Thymus (tissue), 11 donors: Measurements from ENCODE around the gene HSPBP1. TPM values are rescaled to one million over a fixed set of nuclear protein-coding genes. Genes with fewer than 3 reads are reported as not detected.

ENCODE experiments used
- DNase-seq, 9 donors: peaks; one replicate each; pipeline ENCODE4 v3.0.0-alpha.2; 2013; ENCODE audit warnings: low spot score in 9 of 9, low read depth in 6 of 9, missing footprints in 1 of 9
- H3K27ac ChIP-seq, 2 donors: one replicate each; pipeline ENCODE4 v1.5.1; 2013; ENCODE audit warnings: control low read depth in 1 of 2, low read depth in 1 of 2, low read length in 1 of 2, mild to moderate bottlenecking in 1 of 2, moderate library complexity in 1 of 2
- H3K27me3 ChIP-seq, 2 donors: one replicate each; pipeline ENCODE4 v1.5.1; 2013; ENCODE audit warnings: low read length in 1 of 2; ENCODE audit not compliant: control insufficient read depth in 2 of 2, insufficient read depth in 1 of 2
- H3K36me3 ChIP-seq, 2 donors: one replicate each; pipeline ENCODE4 v1.5.1; 2013; ENCODE audit warnings: low read length in 1 of 2, mild to moderate bottlenecking in 1 of 2, moderate library complexity in 1 of 2; ENCODE audit not compliant: control insufficient read depth in 2 of 2, insufficient read depth in 2 of 2
- H3K4me1 ChIP-seq, 2 donors: one replicate each; pipeline ENCODE4 v1.5.1; 2013; ENCODE audit warnings: low read length in 2 of 2; ENCODE audit not compliant: control insufficient read depth in 2 of 2, insufficient read depth in 2 of 2
- H3K4me3 ChIP-seq, 2 donors: one replicate each; pipeline ENCODE4 v1.5.1; 2013; ENCODE audit warnings: low read length in 2 of 2, control low read depth in 1 of 2, mild to moderate bottlenecking in 1 of 2
- H3K9me3 ChIP-seq, 2 donors: one replicate each; pipeline ENCODE4 v1.5.1; 2013; ENCODE audit warnings: low read length in 1 of 2, mild to moderate bottlenecking in 1 of 2; ENCODE audit not compliant: control insufficient read depth in 2 of 2, insufficient read depth in 1 of 2
- WGBS: extraction: QIAGEN DNeasy Blood & Tissue Kit; methylation state at CpG from one replicate; pipeline ENCODE4 v1.1.7; 2013; 5-methylcytosine and 5-hydroxymethylcytosine counted together
- polyA plus RNA-seq: library from polyadenylated mRNA; stranded (reverse); fragments of 200-250 nt; gene quantifications from one replicate; pipeline ENCODE4 v1.2.3, GENCODE V29; 2013
- total RNA-seq: library from RNA; stranded (reverse); fragments of 120-200 nt; gene quantifications from one replicate; pipeline ENCODE4 v1.2.4, GENCODE V29; 2013
- donor health status: healthy.

HSPBP1 gene
- total and polyA plus RNA-seq, 2 donors = 16.4 to 21.8 TPM

DNA sequence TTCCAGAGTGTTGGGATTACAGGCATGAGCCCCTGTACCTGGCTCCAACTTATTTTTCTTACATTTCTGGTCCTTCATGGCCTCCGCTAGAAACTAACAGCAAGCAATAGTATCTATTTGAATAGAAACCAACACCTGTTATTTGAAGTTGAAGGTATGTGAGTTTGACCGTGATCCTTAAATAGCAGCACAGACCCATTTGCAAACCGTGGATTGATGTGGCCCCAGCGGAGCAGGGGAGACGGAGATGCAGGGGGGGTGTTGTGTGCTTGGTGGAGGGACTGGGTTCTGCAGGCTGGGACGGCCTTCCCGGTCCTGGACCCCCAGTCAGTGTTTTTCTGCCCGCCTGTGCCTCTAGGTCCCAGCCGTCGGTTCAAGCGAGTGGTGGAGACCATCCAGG lies 28.4 kb upstream of the HSPBP1 start:
- Histone ChIP-seq H3K27ac (no peak overlapping the region), H3K27me3 (no peaks in the 10 kb centered on the region), H3K9me3 (peaks cover 0 to 2% of the 10 kb centered on the region in 2 donors), H3K36me3 (peaks cover 7 to 10% of the 10 kb centered on the region in 2 donors), H3K4me1 (peaks cover 0 to 10% of the 10 kb centered on the region in 2 donors), H3K4me3 (no peak overlapping the region)
- DNase-seq = no peak
- 97% methylated on average over 11 of the region's 11 CpGs for WGBS

DNA sequence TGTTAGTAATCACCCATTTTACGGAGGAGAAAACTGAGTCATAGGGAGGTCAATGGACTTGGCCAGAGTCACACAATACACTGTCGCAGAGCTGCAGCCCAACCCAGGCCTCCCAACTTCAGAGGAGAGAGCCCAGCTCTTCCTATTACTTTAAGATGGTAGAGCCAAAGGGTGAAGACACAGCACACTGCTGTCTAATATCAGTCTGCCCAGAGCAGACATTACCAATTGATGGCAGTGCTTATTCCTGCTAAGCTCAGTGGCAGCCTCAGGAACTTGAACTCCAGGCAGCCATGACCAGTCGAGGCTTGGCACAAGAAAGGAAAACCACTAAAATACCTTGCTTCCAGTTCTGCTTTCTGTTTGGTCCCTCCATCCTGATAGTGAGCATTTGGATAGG lies 26.8 kb upstream of the HSPBP1 start:
- Histone ChIP-seq H3K27me3 (no peaks in the 10 kb centered on the region), H3K36me3 (peaks cover 9 to 11% of the 10 kb centered on the region in 2 donors), H3K9me3 (peaks cover 0 to 2% of the 10 kb centered on the region in 2 donors), H3K4me3 (no peak overlapping the region), H3K4me1 (peaks cover 5 to 17% of the 10 kb centered on the region in 2 donors), H3K27ac (no peak overlapping the region)
- 92% methylated on average over 3 of the region's 3 CpGs for WGBS
- DNase-seq = no peak

DNA sequence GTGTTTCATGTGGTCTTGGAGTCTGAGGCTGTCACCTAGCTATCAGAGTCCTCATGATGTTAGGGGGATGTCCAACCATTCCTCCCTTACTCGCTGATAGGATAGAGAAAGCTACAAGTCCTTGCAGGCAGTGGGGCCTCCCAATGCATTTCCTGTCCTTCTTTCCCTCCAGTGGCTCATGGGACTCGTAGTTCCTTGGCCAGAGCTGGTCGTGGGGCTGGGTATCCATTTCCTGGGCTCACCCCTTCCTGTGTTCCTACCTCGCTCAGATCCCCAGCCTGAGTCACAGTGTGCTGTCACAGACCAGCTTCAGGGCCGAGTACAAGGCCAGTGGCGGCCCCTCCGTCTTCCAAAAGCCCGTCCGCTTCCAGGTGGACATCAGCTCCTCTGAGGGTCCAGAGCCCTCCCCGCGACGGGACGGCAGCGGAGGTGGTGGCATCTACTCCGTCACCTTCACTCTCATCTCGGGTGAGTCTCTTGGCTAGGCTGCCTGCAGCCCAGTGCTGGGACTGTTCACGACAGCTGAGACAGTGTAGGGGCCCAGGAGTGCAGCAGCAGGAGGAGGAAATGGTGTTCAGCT lies 26.2 kb upstream of the HSPBP1 start:
- Histone ChIP-seq H3K27ac (no peak overlapping the region), H3K27me3 (no peaks in the 10 kb centered on the region), H3K36me3 (peaks cover 9 to 11% of the 10 kb centered on the region in 2 donors), H3K4me3 (no peak overlapping the region), H3K4me1 (peaks cover 7 to 24% of the 10 kb centered on the region in 2 donors), H3K9me3 (peaks cover 0 to 2% of the 10 kb centered on the region in 2 donors)
- no peak for DNase-seq
- WGBS = 98% methylated on average over 17 of the region's 17 CpGs

DNA sequence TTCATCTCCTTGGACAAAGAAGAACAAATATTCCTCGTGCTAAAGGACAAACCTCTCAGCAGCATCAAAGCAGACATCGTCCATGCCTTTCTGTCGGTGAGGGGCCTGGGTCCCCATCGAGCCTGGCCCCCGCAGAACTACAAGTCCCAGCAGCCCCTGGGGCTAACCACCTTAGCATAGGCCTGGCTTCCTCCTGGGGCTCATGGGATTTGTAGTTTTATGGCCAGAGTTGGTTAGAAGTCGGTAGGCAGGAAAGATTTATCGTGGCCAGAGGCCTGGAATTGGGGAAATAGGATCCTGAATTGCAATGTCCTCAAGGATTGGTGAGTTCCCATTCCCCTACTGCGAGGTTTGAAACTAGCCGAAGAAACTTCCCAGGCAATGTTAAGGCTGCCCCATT lies 25.6 kb upstream of the HSPBP1 start:
- H3K4me3 ChIP-seq = no peak overlapping the region
- H3K27ac ChIP-seq = no peak overlapping the region
- peak; percentile 33 to 76 (median 48) for DNase-seq
- peaks cover 9 to 11% of the 10 kb centered on the region in 2 donors for H3K36me3 ChIP-seq
- peaks cover 0 to 2% of the 10 kb centered on the region in 2 donors for H3K9me3 ChIP-seq
- 87% methylated on average over 9 of the region's 9 CpGs for WGBS
- no peaks in the 10 kb centered on the region for H3K27me3 ChIP-seq
- H3K4me1 ChIP-seq = peaks cover 7 to 24% of the 10 kb centered on the region in 2 donors

DNA sequence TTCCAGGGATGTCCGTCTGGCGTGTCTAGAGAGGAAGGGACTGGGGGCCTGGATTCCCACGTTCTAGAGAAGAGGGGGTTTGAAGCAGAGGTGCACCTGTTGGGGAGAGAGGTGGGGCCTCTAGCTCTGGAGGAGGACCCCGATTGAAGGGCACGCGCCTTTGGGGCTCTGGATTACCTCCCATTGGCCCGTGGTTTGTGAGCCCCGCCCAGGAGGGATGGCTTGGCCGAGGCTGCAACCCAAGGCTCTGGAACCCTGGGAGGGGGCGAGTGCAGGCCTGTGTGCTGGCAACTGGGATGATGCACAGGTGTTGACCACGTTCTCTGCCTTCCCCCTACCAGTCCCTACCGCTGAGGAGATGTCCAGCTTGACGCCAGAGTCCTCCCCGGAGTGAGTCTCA lies 25.1 kb upstream of the HSPBP1 start:
- H3K27ac ChIP-seq = no peak overlapping the region
- H3K27me3 ChIP-seq = no peaks in the 10 kb centered on the region
- H3K36me3 ChIP-seq = peaks cover 9 to 11% of the 10 kb centered on the region in 2 donors
- WGBS = 91% methylated on average over 14 of the region's 14 CpGs
- H3K4me1 ChIP-seq = peaks cover 7 to 24% of the 10 kb centered on the region in 2 donors
- peaks cover 0 to 2% of the 10 kb centered on the region in 2 donors for H3K9me3 ChIP-seq
- no peak overlapping the region for H3K4me3 ChIP-seq
- DNase-seq = no peak

DNA sequence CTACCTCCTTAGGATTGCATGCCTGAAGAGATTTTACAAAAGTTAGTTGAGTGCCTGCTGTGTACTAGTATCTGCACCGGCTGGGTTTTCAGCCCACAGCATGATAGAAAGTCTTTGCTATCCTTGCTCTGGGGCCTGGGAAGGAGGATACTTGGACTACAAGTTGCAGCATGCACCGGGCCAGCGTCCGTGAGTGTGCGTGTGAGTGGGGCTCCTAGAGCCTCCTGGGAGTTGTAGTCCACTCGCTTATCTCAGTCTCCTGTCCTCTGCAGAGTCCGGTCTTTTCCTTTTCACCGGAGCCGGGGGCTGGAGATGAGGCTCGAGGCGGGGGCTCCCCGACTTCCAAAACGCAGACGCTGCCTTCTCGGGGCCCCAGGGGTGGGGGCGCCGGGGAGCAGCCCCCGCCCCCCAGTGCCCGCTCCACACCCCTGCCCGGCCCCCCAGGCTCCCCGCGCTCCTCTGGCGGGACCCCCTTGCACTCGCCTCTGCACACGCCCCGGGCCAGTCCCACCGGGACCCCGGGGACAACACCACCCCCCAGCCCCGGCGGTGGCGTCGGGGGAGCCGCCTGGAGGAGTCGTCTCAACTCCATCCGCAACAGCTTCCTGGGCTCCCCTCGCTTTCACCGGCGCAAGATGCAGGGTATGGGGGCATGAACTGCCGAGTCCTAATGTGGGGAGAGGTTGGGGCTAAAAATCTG lies 24.5 kb upstream of the HSPBP1 start:
- 97% methylated on average over 39 of the region's 39 CpGs for WGBS
- peak in 1 of 9 donors; percentile 32 for DNase-seq
- Histone ChIP-seq H3K36me3 (peaks cover 9 to 11% of the 10 kb centered on the region in 2 donors), H3K27me3 (no peaks in the 10 kb centered on the region), H3K4me1 (peaks cover 7 to 24% of the 10 kb centered on the region in 2 donors), H3K9me3 (peaks cover 0 to 2% of the 10 kb centered on the region in 2 donors), H3K4me3 (no peak overlapping the region), H3K27ac (no peak overlapping the region)

DNA sequence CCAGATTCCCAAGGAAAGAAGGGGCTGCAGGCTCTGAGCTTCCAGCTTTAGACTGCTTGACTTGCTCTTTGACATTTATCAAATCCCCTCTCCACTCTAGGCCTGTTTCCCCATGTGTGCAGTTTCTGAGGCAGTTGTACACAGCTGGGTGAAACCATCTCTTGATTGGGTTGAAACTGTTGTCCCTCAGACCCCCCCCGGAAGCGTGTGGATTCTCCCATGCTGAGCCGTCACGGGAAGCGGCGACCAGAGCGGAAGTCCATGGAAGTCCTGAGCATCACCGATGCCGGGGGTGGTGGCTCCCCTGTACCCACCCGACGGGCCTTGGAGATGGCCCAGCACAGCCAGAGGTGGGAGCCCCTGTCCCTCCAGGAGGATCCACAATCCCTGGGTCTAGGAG lies 23.6 kb upstream of the HSPBP1 start:
- no peak for DNase-seq
- Histone ChIP-seq H3K36me3 (peaks cover 9 to 11% of the 10 kb centered on the region in 2 donors), H3K9me3 (peaks cover 0 to 2% of the 10 kb centered on the region in 2 donors), H3K27me3 (no peaks in the 10 kb centered on the region), H3K4me3 (no peak overlapping the region), H3K27ac (no peak overlapping the region), H3K4me1 (peaks cover 7 to 24% of the 10 kb centered on the region in 2 donors)
- 98% methylated on average over 11 of the region's 11 CpGs for WGBS

DNA sequence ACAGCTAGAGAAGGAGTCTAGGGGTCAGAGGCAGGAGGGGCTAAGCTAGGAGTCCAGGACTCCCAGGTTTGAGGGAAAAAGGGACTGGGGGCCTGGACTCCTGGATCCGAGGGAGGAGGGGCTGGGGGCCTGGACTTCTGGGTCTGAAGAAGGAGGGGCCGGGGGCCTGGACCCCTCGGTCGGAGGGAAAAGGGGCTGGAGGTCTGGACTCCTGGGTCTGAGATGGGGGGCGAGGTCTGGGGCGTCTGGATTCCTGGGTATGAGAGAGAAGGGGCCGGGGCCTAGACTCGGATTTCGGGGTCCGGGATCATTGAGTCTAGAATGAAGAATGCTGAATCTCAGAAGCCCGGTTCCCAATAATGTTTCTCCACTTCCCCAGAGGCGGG lies 22.4 kb upstream of the HSPBP1 start:
- Histone ChIP-seq H3K36me3 (peaks cover 9 to 11% of the 10 kb centered on the region in 2 donors), H3K9me3 (peaks cover 0 to 2% of the 10 kb centered on the region in 2 donors), H3K4me1 (peaks cover 7 to 24% of the 10 kb centered on the region in 2 donors), H3K4me3 (peak overlapping the region; percentile 57 to 65), H3K27ac (no peak overlapping the region), H3K27me3 (no peaks in the 10 kb centered on the region)
- no peak for DNase-seq
- 72% methylated on average over 12 of the region's 12 CpGs for WGBS
